ENCODE data around the gene JAML. TPM values are rescaled to one million over a fixed set of nuclear protein-coding genes. Genes with fewer than 3 reads are reported as not detected.

JAML gene
- total and polyA plus RNA-seq, 8 donors = 3.7 to 47.2 (median 7.1) TPM

- Histone ChIP-seq H3K36me3 (no peaks in the 10 kb centered on the region), H3K9me3 (no peaks in the 10 kb centered on the region), H3K4me1 (peaks cover 4 to 29% of the 10 kb centered on the region in 2 donors), H3K27ac (no peak overlapping the region), H3K4me3 (no peak overlapping the region), H3K27me3 (peaks cover 5 to 66% of the 10 kb centered on the region in 2 donors)
- no peak for DNase-seq
- ATAC-seq = no peak
- intact Hi-C loops (cut with DNase I) = loop anchor here in 1 of 2 donors (10.0 kb wide), 1 partner anchor 207 kb away; the partner anchor contains the start of gene UBE4A
- no peak for TF ChIP-seq CTCF (IDR thresholded peaks at IDR 0.05)
Measured at GRCh38 chr11:118147502-118147901, 77.3 kb downstream of the JAML start.

- H3K4me3 ChIP-seq = no peak overlapping the region
- H3K27me3 ChIP-seq = peaks cover 0 to 66% of the 10 kb centered on the region in 2 donors
- intact Hi-C loops (cut with DNase I) = loop anchor here in 1 of 2 donors (10.0 kb wide), 1 partner anchor 208 kb away; the partner anchor contains the start of gene UBE4A
- ATAC-seq (no peak), DNase-seq (no peak)
- H3K27ac ChIP-seq = no peak overlapping the region
- TF ChIP-seq CTCF (IDR thresholded peaks at IDR 0.05) = no peak
- no peaks in the 10 kb centered on the region for H3K36me3 ChIP-seq
- no peaks in the 10 kb centered on the region for H3K9me3 ChIP-seq
- peaks cover 0 to 26% of the 10 kb centered on the region in 2 donors for H3K4me1 ChIP-seq
Measured at GRCh38 chr11:118146554-118146953, 78.3 kb downstream of the JAML start.

GRCh38 chr11:118145285-118146227, 79.3 kb downstream of the JAML start:
- Histone ChIP-seq H3K4me1 (peaks cover 0 to 24% of the 10 kb centered on the region in 2 donors), H3K36me3 (no peaks in the 10 kb centered on the region), H3K9me3 (no peaks in the 10 kb centered on the region), H3K27me3 (peaks cover 0 to 63% of the 10 kb centered on the region in 2 donors), H3K4me3 (peak overlapping the region; percentile 48 to 58), H3K27ac (no peak overlapping the region)
- DNase-seq (peak; percentile 77 to 98 (median 88)), ATAC-seq (peak; percentile 99)
- intact Hi-C loops (cut with DNase I) = loop anchor here in 1 of 2 donors (10.0 kb wide), 1 partner anchor 209 kb away; the partner anchor contains the start of gene UBE4A
- peak; percentile 92 to 96 for TF ChIP-seq CTCF (IDR thresholded peaks at IDR 0.05)

DNA sequence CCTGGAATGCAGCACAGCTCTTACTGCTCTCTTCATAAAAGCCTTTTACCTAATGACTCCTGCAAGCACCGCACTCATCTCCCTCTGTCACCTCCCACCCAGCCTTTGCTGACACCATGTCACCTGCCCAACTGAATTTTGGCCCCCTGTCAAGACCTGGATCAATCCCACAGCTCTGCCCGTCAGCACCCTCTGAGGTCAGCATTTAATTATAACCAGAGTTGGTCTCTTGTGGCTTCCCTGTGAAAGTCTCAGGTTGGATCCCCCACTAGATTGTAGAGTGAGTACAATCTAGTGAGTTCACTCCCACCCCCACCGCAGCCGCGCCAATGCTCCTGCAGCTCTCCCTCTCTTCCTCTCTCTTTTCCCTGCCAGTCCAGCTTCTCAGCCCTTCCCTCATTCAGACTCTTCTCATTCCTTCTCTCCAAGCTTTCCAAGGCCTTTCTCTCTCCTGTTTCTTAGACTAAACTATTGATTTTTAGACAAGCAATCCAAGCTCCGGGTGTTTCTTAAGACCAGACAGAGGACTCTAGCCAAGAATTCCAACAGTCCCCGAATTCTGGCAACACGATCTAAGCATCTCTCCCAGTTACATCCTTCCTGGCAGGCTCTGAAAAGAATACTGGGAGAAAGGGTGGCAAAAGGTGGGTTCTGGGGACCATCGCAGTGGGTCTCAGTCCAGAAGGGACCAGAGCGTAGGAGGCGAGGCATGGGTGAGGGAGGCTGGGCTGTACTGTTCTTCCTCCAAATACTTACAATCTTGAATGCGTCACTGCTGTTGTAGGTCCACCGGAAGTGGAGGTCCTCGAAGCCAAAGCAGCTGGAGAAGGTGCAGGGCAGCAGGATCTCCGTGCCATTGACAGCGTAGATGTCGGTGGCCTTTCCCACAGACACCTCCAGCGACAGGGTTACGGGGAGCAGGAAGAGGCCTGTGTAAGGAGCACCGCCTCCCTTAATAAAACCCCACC, 80.2 kb downstream of the JAML start:
- peaks cover 0 to 59% of the 10 kb centered on the region in 2 donors for H3K27me3 ChIP-seq
- intact Hi-C loops (cut with DNase I) = loop anchor here in 1 of 2 donors (10.0 kb wide), 1 partner anchor 210 kb away; the partner anchor contains the start of gene UBE4A
- H3K36me3 ChIP-seq = no peaks in the 10 kb centered on the region
- DNase-seq (no peak), ATAC-seq (no peak)
- no peak overlapping the region for H3K27ac ChIP-seq
- TF ChIP-seq CTCF (IDR thresholded peaks at IDR 0.05) = no peak
- H3K4me3 ChIP-seq = no peak overlapping the region
- H3K4me1 ChIP-seq = peaks cover 0 to 24% of the 10 kb centered on the region in 2 donors
- H3K9me3 ChIP-seq = no peaks in the 10 kb centered on the region

Other genes starting within 250 kb of the JAML start
- 10 to 100 TPM; 21.2 to 56.8 TPM for gene IL10RA, start 238.6 kb downstream of the JAML start, total RNA-seq
- 1 to 10 TPM; 4.0 to 6.7 (median 5.4) TPM for gene IL10RA, start 238.6 kb downstream of the JAML start, polyA plus RNA-seq (ENCODE audit: insufficient read length in 6 of 6)
- 1 to 10 TPM; 2.9 to 3.5 TPM for gene TMPRSS4, start 147.9 kb downstream of the JAML start, total RNA-seq
- gene TMPRSS4, start 147.9 kb downstream of the JAML start, polyA plus RNA-seq (ENCODE audit: insufficient read length in 6 of 6) = 1 to 10 TPM; 2.9 to 7.0 (median 5.0) TPM
- gene SMIM35, start 138.0 kb downstream of the JAML start, total RNA-seq = not detected
- 1 to 10 TPM in 1 of 6 donors, under 1 TPM in 5; 0.20 to 1.1 (median 0.55) TPM for gene SMIM35, start 138.0 kb downstream of the JAML start, polyA plus RNA-seq (ENCODE audit: insufficient read length in 6 of 6)
- 1 to 10 TPM; 2.2 to 4.7 TPM for gene SCN4B, start 72.2 kb downstream of the JAML start, total RNA-seq
- gene SCN4B, start 72.2 kb downstream of the JAML start, polyA plus RNA-seq (ENCODE audit: insufficient read length in 6 of 6) = 10 to 100 TPM in 1 of 6 donors, 1 to 10 TPM in 5; 7.4 to 10.1 (median 7.5) TPM
- 1 to 10 TPM; 1.0 to 4.1 TPM for gene SCN2B, start 48.4 kb downstream of the JAML start, total RNA-seq
- 1 to 10 TPM; 4.6 to 5.9 (median 4.9) TPM for gene SCN2B, start 48.4 kb downstream of the JAML start, polyA plus RNA-seq (ENCODE audit: insufficient read length in 6 of 6)
- 10 to 100 TPM; 13.2 to 16.3 TPM for gene MPZL3, start 27.4 kb upstream of the JAML start, total RNA-seq
- gene MPZL3, start 27.4 kb upstream of the JAML start, polyA plus RNA-seq (ENCODE audit: insufficient read length in 6 of 6) = 1 to 10 TPM; 5.2 to 8.8 (median 6.3) TPM
- 100 to 1,000 TPM; 111 to 117 TPM for gene MPZL2, start 39.3 kb upstream of the JAML start, total RNA-seq
- 10 to 100 TPM; 52.0 to 89.4 (median 66.6) TPM for gene MPZL2, start 39.3 kb upstream of the JAML start, polyA plus RNA-seq (ENCODE audit: insufficient read length in 6 of 6)
- 10 to 100 TPM in 1 of 2 donors, 1 to 10 TPM in 1; 3.6 to 10.5 TPM for gene CD3E, start 79.7 kb upstream of the JAML start, total RNA-seq
- gene CD3E, start 79.7 kb upstream of the JAML start, polyA plus RNA-seq (ENCODE audit: insufficient read length in 6 of 6) = 1 to 10 TPM in 5 of 6 donors, under 1 TPM in 1; 0.95 to 3.3 (median 1.7) TPM
- 1 to 10 TPM; 3.3 to 7.0 TPM for gene CD3D, start 117.7 kb upstream of the JAML start, total RNA-seq
- 1 to 10 TPM in 5 of 6 donors, under 1 TPM in 1; 0.54 to 1.7 (median 1.5) TPM for gene CD3D, start 117.7 kb upstream of the JAML start, polyA plus RNA-seq (ENCODE audit: insufficient read length in 6 of 6)
- 1 to 10 TPM in 1 of 2 donors, under 1 TPM in 1; 0.85 to 3.8 TPM for gene CD3G, start 119.3 kb upstream of the JAML start, total RNA-seq
- 1 to 10 TPM in 3 of 6 donors, under 1 TPM in 3; 0.43 to 1.3 (median 0.99) TPM for gene CD3G, start 119.3 kb upstream of the JAML start, polyA plus RNA-seq (ENCODE audit: insufficient read length in 6 of 6)
- gene UBE4A, start 134.6 kb upstream of the JAML start, total RNA-seq = 10 to 100 TPM; 40.8 to 45.3 TPM
- 10 to 100 TPM; 40.3 to 47.7 (median 44.0) TPM for gene UBE4A, start 134.6 kb upstream of the JAML start, polyA plus RNA-seq (ENCODE audit: insufficient read length in 6 of 6)
- gene ATP5MG, start 176.6 kb upstream of the JAML start, total RNA-seq = 100 to 1,000 TPM; 151 to 155 TPM
- 100 to 1,000 TPM; 369 to 408 (median 392) TPM for gene ATP5MG, start 176.6 kb upstream of the JAML start, polyA plus RNA-seq (ENCODE audit: insufficient read length in 6 of 6)
- 10 to 100 TPM; 45.8 to 52.9 TPM for gene KMT2A, start 211.5 kb upstream of the JAML start, total RNA-seq
- 10 to 100 TPM; 52.5 to 61.7 (median 55.2) TPM for gene KMT2A, start 211.5 kb upstream of the JAML start, polyA plus RNA-seq (ENCODE audit: insufficient read length in 6 of 6)

Measured in left lung (tissue), 10 donors.